ENCODE measurements around the gene INTS13. TPM values are rescaled to one million over a fixed set of nuclear protein-coding genes. Genes with fewer than 3 reads are reported as not detected.

The INTS13 gene
- total RNA-seq, 1 experiment from 2014 or later = 21.2 TPM

Other genes with a start within 250 kb of the INTS13 start
- gene ITPR2, start 104.8 kb downstream of the INTS13 start, total RNA-seq (2014; rRNA removed; shearing (Covaris generic); ENCODE audit: low replicate concordance) = 10.9 and 16.5 TPM in 2 replicates
- gene FGFR1OP2, start 489 bp upstream of the INTS13 start, total RNA-seq (2014; rRNA removed; shearing (Covaris generic); ENCODE audit: low replicate concordance) = 27.0 and 35.1 TPM in 2 replicates
- gene TM7SF3, start 76.4 kb upstream of the INTS13 start, total RNA-seq (2014; rRNA removed; shearing (Covaris generic); ENCODE audit: low replicate concordance) = 252 and 308 TPM in 2 replicates
- 31.2 and 32.2 TPM in 2 replicates for gene MED21, start 84.6 kb upstream of the INTS13 start, total RNA-seq (2014; rRNA removed; shearing (Covaris generic); ENCODE audit: low replicate concordance)
- gene C12orf71, start 144.6 kb upstream of the INTS13 start, total RNA-seq (2014; rRNA removed; shearing (Covaris generic); ENCODE audit: low replicate concordance) = not detected in 2 replicates